Astrocyte (in vitro differentiated cells and primary cell): ENCODE data around the gene UBE2G2. TPM values are rescaled to one million over a fixed set of nuclear protein-coding genes. Genes with fewer than 3 reads are reported as not detected.

Source experiments
- DNase-seq: peaks from one replicate; pipeline ENCODE4 v3.0.0-alpha.2; 2010; ENCODE audit warnings: low read depth
- FAIRE-seq: peaks from 2 replicates; lab custom pipeline; 2011; peaks lifted over from hg19 to GRCh38; lab: Jason Lieb, UNC
- H2AFZ ChIP-seq: 2 replicates; pipeline ENCODE4 v1.6.0; 2012; ENCODE audit warnings: low read depth, low read length, inconsistent platforms
- H3K27ac ChIP-seq: 2 replicates; pipeline ENCODE4 v1.5.1; 2011; ENCODE audit warnings: low read depth, low read length, inconsistent platforms
- H3K27me3 ChIP-seq: 2 replicates; pipeline ENCODE4 v1.6.0; 2011; ENCODE audit warnings: low read length, inconsistent platforms; ENCODE audit not compliant: insufficient read depth
- H3K36me3 ChIP-seq: 2 replicates; pipeline ENCODE4 v1.5.1; 2011; ENCODE audit warnings: low read length, inconsistent platforms; ENCODE audit not compliant: insufficient read depth
- H3K4me1 ChIP-seq: 2 replicates; pipeline ENCODE4 v1.5.1; 2011; ENCODE audit warnings: low read length, inconsistent platforms; ENCODE audit not compliant: insufficient read depth
- H3K4me2 ChIP-seq: 2 replicates; pipeline ENCODE4 v1.6.0; 2012; ENCODE audit warnings: low read length, inconsistent platforms
- H3K4me3 ChIP-seq: 2 replicates; pipeline ENCODE4 v1.5.1; 2011; ENCODE audit warnings: low read depth, mild to moderate bottlenecking, low read length, inconsistent platforms; ENCODE audit not compliant: insufficient read depth
- H3K79me2 ChIP-seq: 2 replicates; pipeline ENCODE4 v1.6.0; 2012; ENCODE audit warnings: mild to moderate bottlenecking, low read length, inconsistent platforms; ENCODE audit not compliant: insufficient read depth
- H3K9ac ChIP-seq: 2 replicates; pipeline ENCODE4 v1.6.0; 2012; ENCODE audit warnings: mild to moderate bottlenecking, low read length, inconsistent platforms
- H3K9me3 ChIP-seq: 2 replicates; pipeline ENCODE4 v1.5.1; 2012; ENCODE audit warnings: low read depth, mild to moderate bottlenecking, low read length, inconsistent platforms; ENCODE audit not compliant: insufficient read depth
- H4K20me1 ChIP-seq: 2 replicates; pipeline ENCODE4 v1.6.0; 2012; ENCODE audit warnings: low read length, inconsistent platforms; ENCODE audit not compliant: insufficient read depth
- H3K27ac Mint-ChIP-seq: one replicate; pipeline ENCODE4 v1.8.0; 2021; ENCODE audit warnings: mild to moderate bottlenecking, mixed read lengths; ENCODE audit not compliant: unreplicated experiment
- H3K27me3 Mint-ChIP-seq: one replicate; pipeline ENCODE4 v1.8.0; 2021; ENCODE audit warnings: low read depth, mixed read lengths; ENCODE audit not compliant: unreplicated experiment
- H3K36me3 Mint-ChIP-seq: one replicate; pipeline ENCODE4 v1.8.0; 2021; ENCODE audit warnings: low read depth, mixed read lengths; ENCODE audit not compliant: unreplicated experiment
- H3K4me1 Mint-ChIP-seq: one replicate; pipeline ENCODE4 v1.8.0; 2021; ENCODE audit warnings: low read depth, mixed read lengths; ENCODE audit not compliant: unreplicated experiment
- H3K4me3 Mint-ChIP-seq: one replicate; pipeline ENCODE4 v1.8.0; 2021; ENCODE audit warnings: mild to moderate bottlenecking, moderate library complexity, mixed read lengths; ENCODE audit not compliant: unreplicated experiment
- H3K9me3 Mint-ChIP-seq: one replicate; pipeline ENCODE4 v1.8.0; 2021; ENCODE audit warnings: mild to moderate bottlenecking, mixed read lengths; ENCODE audit not compliant: unreplicated experiment
- EZH2 ChIP-seq: IDR thresholded peaks from 2 replicates; pipeline ENCODE4 v1.6.1; 2012; ENCODE audit warnings: mild to moderate bottlenecking, low read length, inconsistent platforms; ENCODE audit not compliant: insufficient read depth
- total RNA-seq: library from RNA; stranded (reverse); gene quantifications from 2 replicates; pipeline ENCODE4 v1.2.1, GENCODE V29; 2021
- TF ChIP-seq, protein P1 (sequence below): IDR thresholded peaks from 2 replicates; pipeline ENCODE4 v1.5.1; 2011; ENCODE audit warnings: low read depth, mild to moderate bottlenecking, inconsistent platforms, low read length, moderate library complexity; ENCODE audit not compliant: insufficient read depth

The UBE2G2 gene
- total RNA-seq, 1 donor from 2014 or later = 74.5 TPM

- peaks cover 5% of the 10 kb centered on the region for H3K9me3 ChIP-seq
- H3K4me1 ChIP-seq = no peaks in the 10 kb centered on the region
- no peak overlapping the region for H3K27ac ChIP-seq
- H3K36me3 ChIP-seq = no peaks in the 10 kb centered on the region
- no peak overlapping the region for H3K27ac Mint-ChIP-seq
- peaks cover 3% of the 10 kb centered on the region for H3K9me3 Mint-ChIP-seq
- H2AFZ ChIP-seq = no peak overlapping the region
- H3K9ac ChIP-seq = no peak overlapping the region
- no peaks in the 10 kb centered on the region for H3K36me3 Mint-ChIP-seq
- DNase-seq (no peak), FAIRE-seq (no peak)
- H3K4me2 ChIP-seq = no peak overlapping the region
- no peaks in the 10 kb centered on the region for H3K79me2 ChIP-seq
- peaks cover 66% of the 10 kb centered on the region for H3K27me3 Mint-ChIP-seq
- H3K27me3 ChIP-seq = peaks cover 5% of the 10 kb centered on the region
- no peaks in the 10 kb centered on the region for H4K20me1 ChIP-seq
- TF ChIP-seq, protein P1, sequence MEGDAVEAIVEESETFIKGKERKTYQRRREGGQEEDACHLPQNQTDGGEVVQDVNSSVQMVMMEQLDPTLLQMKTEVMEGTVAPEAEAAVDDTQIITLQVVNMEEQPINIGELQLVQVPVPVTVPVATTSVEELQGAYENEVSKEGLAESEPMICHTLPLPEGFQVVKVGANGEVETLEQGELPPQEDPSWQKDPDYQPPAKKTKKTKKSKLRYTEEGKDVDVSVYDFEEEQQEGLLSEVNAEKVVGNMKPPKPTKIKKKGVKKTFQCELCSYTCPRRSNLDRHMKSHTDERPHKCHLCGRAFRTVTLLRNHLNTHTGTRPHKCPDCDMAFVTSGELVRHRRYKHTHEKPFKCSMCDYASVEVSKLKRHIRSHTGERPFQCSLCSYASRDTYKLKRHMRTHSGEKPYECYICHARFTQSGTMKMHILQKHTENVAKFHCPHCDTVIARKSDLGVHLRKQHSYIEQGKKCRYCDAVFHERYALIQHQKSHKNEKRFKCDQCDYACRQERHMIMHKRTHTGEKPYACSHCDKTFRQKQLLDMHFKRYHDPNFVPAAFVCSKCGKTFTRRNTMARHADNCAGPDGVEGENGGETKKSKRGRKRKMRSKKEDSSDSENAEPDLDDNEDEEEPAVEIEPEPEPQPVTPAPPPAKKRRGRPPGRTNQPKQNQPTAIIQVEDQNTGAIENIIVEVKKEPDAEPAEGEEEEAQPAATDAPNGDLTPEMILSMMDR = no peak
- no peak for TF ChIP-seq EZH2
- H3K4me3 ChIP-seq = no peak overlapping the region
- H3K4me1 Mint-ChIP-seq = peaks cover 2% of the 10 kb centered on the region
- no peak overlapping the region for H3K4me3 Mint-ChIP-seq
These were observed 72.1 kb downstream of the UBE2G2 start for GRCh38 chr21:44729336-44730027.

DNA sequence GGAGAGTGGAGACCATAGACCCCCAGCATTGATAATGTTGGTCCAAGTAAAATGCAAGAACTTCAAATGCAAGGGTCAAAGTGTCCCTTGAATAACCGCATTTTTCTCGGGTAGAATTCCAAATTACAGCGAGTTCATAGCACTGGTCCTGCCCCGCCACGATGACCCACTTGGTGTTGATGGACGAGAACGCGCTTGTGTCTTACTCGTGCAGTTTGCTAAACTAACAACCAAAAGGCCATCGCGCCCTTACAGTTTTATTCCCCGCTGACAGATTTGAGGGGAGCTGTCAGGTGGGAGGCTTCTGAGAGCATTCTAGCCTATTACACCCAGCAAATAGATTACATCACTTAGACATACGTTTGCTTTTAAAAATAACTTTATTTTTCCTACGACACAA lies 72.9 kb downstream of the UBE2G2 start:
- no peaks in the 10 kb centered on the region for H4K20me1 ChIP-seq
- H2AFZ ChIP-seq = no peak overlapping the region
- H3K27ac ChIP-seq = no peak overlapping the region
- Mint-ChIP-seq H3K27ac (no peak overlapping the region), H3K9me3 (peaks cover 3% of the 10 kb centered on the region), H3K27me3 (peaks cover 66% of the 10 kb centered on the region), H3K4me3 (no peak overlapping the region), H3K36me3 (no peaks in the 10 kb centered on the region), H3K4me1 (peaks cover 2% of the 10 kb centered on the region)
- no peak overlapping the region for H3K4me2 ChIP-seq
- no peak for TF ChIP-seq EZH2
- TF ChIP-seq, protein P1 = no peak
- no peaks in the 10 kb centered on the region for H3K4me1 ChIP-seq
- H3K36me3 ChIP-seq = no peaks in the 10 kb centered on the region
- peaks cover 5% of the 10 kb centered on the region for H3K9me3 ChIP-seq
- no peak overlapping the region for H3K4me3 ChIP-seq
- FAIRE-seq = no peak
- H3K9ac ChIP-seq = no peak overlapping the region
- H3K79me2 ChIP-seq = no peaks in the 10 kb centered on the region
- DNase-seq = no peak
- peaks cover 6% of the 10 kb centered on the region for H3K27me3 ChIP-seq

DNA sequence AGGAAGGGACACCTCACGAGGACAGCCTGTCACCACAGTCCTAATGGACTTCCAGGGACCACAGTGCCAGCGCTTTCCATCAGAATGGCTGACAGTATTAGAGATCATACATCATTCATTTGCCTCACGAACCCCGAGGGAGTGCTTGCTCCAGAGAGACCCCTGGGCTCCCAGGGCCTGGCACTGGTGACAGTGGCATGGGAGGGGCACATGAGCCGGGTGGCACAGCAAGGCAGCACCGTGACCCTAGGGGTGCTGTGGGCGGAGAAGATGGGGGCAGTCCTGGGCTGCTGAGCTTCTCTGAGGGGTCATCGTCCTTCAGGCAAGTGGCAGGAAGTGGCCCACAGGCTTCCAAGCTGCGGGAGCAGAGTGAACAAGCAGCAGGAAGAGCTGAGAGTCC lies 73.9 kb downstream of the UBE2G2 start:
- no peaks in the 10 kb centered on the region for H3K79me2 ChIP-seq
- no peaks in the 10 kb centered on the region for H3K36me3 Mint-ChIP-seq
- H3K4me3 Mint-ChIP-seq = no peak overlapping the region
- H3K27me3 ChIP-seq = peaks cover 12% of the 10 kb centered on the region
- no peak for FAIRE-seq
- no peak overlapping the region for H3K27ac Mint-ChIP-seq
- H3K27me3 Mint-ChIP-seq = peaks cover 63% of the 10 kb centered on the region
- H3K9ac ChIP-seq = no peak overlapping the region
- H3K4me3 ChIP-seq = no peak overlapping the region
- TF ChIP-seq, protein P1 = no peak
- no peak for TF ChIP-seq EZH2
- H3K9me3 Mint-ChIP-seq = peaks cover under 1% of the 10 kb centered on the region
- no peak for DNase-seq
- H3K4me2 ChIP-seq = no peak overlapping the region
- H3K9me3 ChIP-seq = peaks cover 5% of the 10 kb centered on the region
- no peak overlapping the region for H2AFZ ChIP-seq
- peaks cover 4% of the 10 kb centered on the region for H3K4me1 Mint-ChIP-seq
- no peaks in the 10 kb centered on the region for H3K36me3 ChIP-seq
- no peaks in the 10 kb centered on the region for H3K4me1 ChIP-seq
- H4K20me1 ChIP-seq = no peaks in the 10 kb centered on the region
- H3K27ac ChIP-seq = no peak overlapping the region
